Measurements from ENCODE around the gene RFX3.

The RFX3 gene

DNA sequence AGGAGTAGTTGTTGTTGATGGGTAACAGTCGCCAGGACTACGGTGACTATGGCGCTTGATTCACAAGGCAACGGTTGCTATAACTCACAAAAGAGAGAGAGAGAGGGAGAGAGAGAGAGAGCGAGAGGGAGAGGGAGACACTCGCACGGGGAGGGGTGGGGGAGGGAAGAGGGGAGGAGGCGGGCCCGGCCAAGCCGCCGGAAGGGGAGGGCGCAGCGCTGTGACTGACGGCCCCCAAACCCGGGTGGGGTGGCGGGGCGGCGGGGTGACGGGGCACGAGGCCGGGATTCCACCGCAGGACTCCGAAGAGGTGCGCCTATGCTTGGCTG, at the start of gene RFX3:
Gene RFX3 (minus strand): TSS at position 166 of the 329 bp plus-strand sequence. CDS start 130,413 bp downstream, outside the sequence.
- FAIRE-seq = no peak

DNA sequence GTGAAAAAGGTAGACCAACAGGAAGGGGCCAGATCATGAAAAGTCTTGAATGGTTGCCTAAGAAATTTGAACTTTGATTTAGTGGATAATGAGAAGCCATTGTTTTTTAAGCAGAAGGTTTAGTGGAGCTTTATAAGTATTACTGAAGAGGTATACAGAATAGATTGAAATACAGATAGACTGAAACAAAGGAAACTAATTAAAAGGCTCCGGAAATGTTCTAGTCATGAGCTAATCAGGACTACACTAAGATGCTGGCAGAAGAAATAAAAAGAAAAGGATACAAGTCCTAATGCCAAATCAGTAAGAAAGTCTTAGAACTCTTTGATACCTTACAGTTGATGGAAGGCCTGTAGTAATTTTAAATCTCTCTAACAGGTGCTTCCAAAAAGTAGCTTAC, 45.7 kb upstream of the RFX3 start:
- FAIRE-seq = no peak

- no peak for FAIRE-seq
These were observed 43.7 kb upstream of the RFX3 start for GRCh38 chr9:3569529-3569928.

- no peak for FAIRE-seq
These were observed 42.2 kb upstream of the RFX3 start for GRCh38 chr9:3567988-3568387.

- FAIRE-seq = no peak
These were observed 27.4 kb upstream of the RFX3 start for GRCh38 chr9:3553076-3553765.

- no peak for FAIRE-seq
These were observed 23.4 kb upstream of the RFX3 start for GRCh38 chr9:3549225-3549624.

DNA sequence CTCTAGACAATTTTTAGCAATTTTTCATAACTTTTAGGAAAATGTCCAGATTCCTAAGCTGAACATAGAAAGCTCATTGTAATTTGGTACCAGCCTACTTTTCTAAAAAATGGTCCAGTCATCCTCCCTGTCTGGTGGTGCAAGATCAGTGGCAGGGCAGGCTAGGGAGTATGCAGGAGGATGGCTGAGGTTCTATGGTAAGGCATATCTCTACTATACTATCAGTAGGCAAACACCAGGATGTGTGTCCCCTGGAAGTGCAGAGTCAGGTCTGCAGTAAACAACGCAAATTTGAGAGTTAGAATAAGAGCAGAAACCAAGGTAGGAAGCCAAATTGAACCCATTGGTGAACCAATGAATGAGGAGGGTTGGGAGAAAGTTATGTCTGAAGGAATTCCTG, 22.8 kb upstream of the RFX3 start:
- no peak for FAIRE-seq

DNA sequence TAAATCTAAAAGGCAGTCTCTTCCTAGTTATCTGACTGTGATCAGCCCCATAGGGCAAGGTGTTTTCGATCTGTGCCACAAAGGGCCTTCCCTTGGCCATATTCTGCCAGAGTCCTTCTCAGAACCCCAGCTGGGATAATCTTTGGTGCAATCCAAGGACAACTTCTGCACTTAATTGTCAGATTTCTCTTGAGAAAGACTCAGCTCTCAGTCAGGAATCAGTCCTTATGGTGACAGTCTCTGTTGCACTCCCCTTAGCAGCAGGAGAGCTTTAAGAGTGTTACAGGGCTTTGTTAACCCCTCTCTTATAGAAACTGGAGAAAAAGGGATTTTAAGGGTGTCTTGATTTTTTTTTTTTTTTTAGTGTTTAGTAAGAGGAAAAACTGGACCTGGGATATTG, 15.4 kb upstream of the RFX3 start:
- FAIRE-seq = no peak

- FAIRE-seq = no peak
These were observed 9.0 kb upstream of the RFX3 start for GRCh38 chr9:3534614-3535404.

- FAIRE-seq = no peak
These were observed 6.4 kb upstream of the RFX3 start for GRCh38 chr9:3532158-3532557.

DNA sequence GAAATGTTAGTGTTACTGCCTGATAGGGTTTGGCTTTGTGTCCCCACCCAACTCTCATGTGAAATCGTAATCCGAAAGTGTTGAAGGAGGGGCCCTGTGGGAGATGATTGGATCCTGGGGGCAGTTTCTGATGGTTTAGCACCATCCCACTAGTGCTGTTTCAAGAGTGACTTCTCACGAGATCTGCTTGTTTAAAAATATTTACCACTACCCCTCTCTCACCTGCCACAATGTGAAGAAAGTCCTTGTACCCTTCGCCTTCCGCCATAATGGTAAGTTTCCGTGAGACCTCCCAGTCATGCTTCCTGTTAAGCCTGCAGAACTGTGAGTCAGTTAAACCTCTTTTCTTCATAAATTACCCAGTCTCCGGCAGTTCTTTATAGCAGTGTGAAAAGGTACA, 2.6 kb upstream of the RFX3 start:
- no peak for FAIRE-seq

- no peak for FAIRE-seq
These were observed 1.5 kb upstream of the RFX3 start for GRCh38 chr9:3526997-3527940.

DNA sequence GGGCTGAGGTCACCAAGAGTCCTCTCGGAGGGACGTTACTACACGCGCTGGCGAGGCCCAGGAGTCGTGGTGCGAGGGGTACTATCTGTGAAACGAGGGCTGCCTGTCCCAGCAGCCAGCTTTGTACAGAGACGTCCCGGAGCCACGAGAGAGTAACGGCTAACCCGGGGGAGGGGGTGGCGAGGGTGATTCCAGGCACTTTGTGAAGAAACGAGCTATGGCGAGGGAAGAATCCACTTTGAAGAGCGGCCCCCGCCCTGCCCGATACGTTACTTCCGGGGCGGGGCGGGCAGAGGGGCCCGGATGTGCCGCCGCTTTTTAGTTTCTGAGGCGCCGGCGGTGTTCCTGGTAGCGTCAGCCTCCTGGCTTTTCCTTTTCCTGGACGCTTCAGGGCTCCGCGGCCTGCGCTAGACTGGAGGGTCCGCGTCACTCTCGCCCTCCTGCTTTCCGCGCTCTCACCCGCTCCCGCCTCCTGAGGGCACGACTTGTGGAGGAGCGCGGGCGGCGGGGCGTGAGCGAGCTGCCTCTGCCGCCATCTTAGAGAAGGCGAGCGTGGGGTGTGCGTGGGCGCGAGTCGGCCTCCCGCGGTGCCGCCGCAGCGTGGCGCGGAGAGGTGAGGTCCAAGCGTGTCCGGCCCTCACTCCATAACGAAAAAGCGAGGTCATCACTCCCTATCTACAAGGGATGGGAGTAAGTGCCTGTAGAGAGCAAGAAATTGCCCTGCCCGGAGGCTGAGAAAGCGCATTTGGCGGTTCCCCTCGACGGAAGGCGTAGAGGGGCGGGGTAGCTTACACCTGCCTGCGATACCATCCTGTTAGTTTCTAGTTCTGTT, 580 bp upstream of the RFX3 start:
- no peak for FAIRE-seq

GRCh38 chr9:3525096-3525835, 535 bp downstream of the RFX3 start:
- no peak for FAIRE-seq

- no peak for FAIRE-seq
These were observed 3.8 kb downstream of the RFX3 start for GRCh38 chr9:3521966-3522365.

GRCh38 chr9:3520564-3520963, 5.2 kb downstream of the RFX3 start:
- FAIRE-seq = no peak

- no peak for FAIRE-seq
These were observed 8.3 kb downstream of the RFX3 start for GRCh38 chr9:3517377-3518048.

- FAIRE-seq = no peak
These were observed 9.0 kb downstream of the RFX3 start for GRCh38 chr9:3516667-3517330.

- FAIRE-seq = no peak
These were observed 10.4 kb downstream of the RFX3 start for GRCh38 chr9:3515405-3515804.

DNA sequence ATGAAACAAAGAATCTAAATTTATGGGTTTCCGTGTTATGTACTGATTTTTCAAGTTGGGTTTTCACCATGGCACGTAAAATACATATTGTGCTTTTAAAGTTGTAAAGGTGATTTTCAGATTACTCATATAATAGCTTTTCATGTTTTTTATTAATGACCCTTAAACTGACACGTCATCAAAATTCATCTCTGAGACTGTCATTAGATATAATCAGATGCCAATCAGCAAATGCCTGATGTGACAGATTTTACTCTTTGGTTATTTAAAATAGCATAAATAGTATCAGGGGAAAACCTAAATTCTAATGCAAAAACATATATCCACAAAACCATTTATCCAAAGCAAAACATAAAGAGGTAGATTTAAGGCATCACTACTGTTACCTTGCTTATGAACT, 11.0 kb downstream of the RFX3 start:
- FAIRE-seq = no peak
